K562 (cell line): ENCODE measurements around the gene SAMD4A.

Source experiments
- BHLHE40 ChIP-seq: IDR thresholded peaks from 2 replicates; pipeline ENCODE4 v1.6.1; 2011; ENCODE audit warnings: low read length, improper control_type of control experiment
- CREB1 ChIP-seq, 2 experiments: sonication (generic) in 1 of 2; formaldehyde crosslinking in 1 of 2; IDR thresholded peaks; 2 replicates each; pipeline versions ENCODE4 v1.6.1 to v1.8.0; 2012 to 2022; ENCODE audit warnings: inconsistent platforms in 1 of 2, mild to moderate bottlenecking in 1 of 2, missing genetic modification reagents in 1 of 2, moderate library complexity in 1 of 2
- FOXA3 ChIP-seq, 2 experiments: fragments of 450-650 bp in 1 of 2; sonication (generic) in 1 of 2; formaldehyde crosslinking; IDR thresholded peaks in 1 of 2; conservative IDR thresholded peaks in 1 of 2; 2 replicates each; pipeline versions ENCODE4 v1.4.0 to v1.8.0; 2020 to 2022; ENCODE audit warnings: mild to moderate bottlenecking in 2 of 2, missing genetic modification reagents in 1 of 2
- NEUROD1 ChIP-seq: fragments of 150-350 bp; IDR thresholded peaks from 2 replicates; pipeline ENCODE4 v1.6.1; 2014; ENCODE audit warnings: borderline replicate concordance, low read length, low read depth; ENCODE audit not compliant: partially characterized antibody
- PCBP1 ChIP-seq: fragments of 200-400 bp; formaldehyde crosslinking; IDR thresholded peaks from 2 replicates; pipeline ENCODE4 v1.6.1; 2018; ENCODE audit warnings: mild to moderate bottlenecking, low read depth, low read length; ENCODE audit not compliant: poor library complexity, severe bottlenecking
- SAFB2 ChIP-seq: fragments of 200-400 bp; formaldehyde crosslinking; IDR thresholded peaks from 2 replicates; pipeline ENCODE4 v1.6.1; 2018; ENCODE audit warnings: borderline replicate concordance, low read length, low read depth, moderate library complexity; ENCODE audit not compliant: severe bottlenecking
- SREBF2 ChIP-seq: sonication (generic); formaldehyde crosslinking; IDR thresholded peaks from 2 replicates; pipeline ENCODE4 v1.4.0; 2020; ENCODE audit warnings: mild to moderate bottlenecking, missing genetic modification reagents
- STAG1 ChIP-seq: sonication (generic); formaldehyde crosslinking; IDR thresholded peaks from 2 replicates; pipeline ENCODE4 v1.5.0; 2020; ENCODE audit warnings: missing genetic modification reagents, borderline replicate concordance
- TCF7L2 ChIP-seq: fragments of 150-350 bp; IDR thresholded peaks from 2 replicates; pipeline ENCODE4 v1.6.1; 2016; ENCODE audit warnings: low read depth, mild to moderate bottlenecking, low read length, moderate library complexity
- ZNF311 ChIP-seq: fragments of 250-450 bp; sonication (Bioruptor Pico); IDR thresholded peaks from 2 replicates; pipeline ENCODE4 v1.4.0; 2020; ENCODE audit warnings: mild to moderate bottlenecking, moderate library complexity
- TF ChIP-seq, protein P1 (sequence below), 2 experiments: fragments of 450-650 bp; formaldehyde crosslinking in 1 of 2; IDR thresholded peaks; 2 replicates each; pipeline versions ENCODE4 v1.4.0 to v1.6.1; 2014 to 2020; ENCODE audit warnings: mild to moderate bottlenecking in 2 of 2, borderline replicate concordance in 1 of 2, low read depth in 1 of 2
- TF ChIP-seq, protein P2 (sequence below): sonication (generic); formaldehyde crosslinking; IDR thresholded peaks from 2 replicates; pipeline ENCODE4 v1.8.0; 2022; ENCODE audit warnings: mild to moderate bottlenecking, low read depth, missing genetic modification reagents
- TF ChIP-seq, protein P3 (sequence below), 3 experiments: IDR thresholded peaks in 2 of 3; conservative IDR thresholded peaks in 1 of 3; 2 replicates each; pipeline ENCODE4 v1.5.1; 2011 to 2012; ENCODE audit warnings: low read length in 3 of 3, mild to moderate bottlenecking in 3 of 3, control low read depth in 2 of 3, improper control_type of control experiment in 1 of 3, inconsistent platforms in 1 of 3, low read depth in 1 of 3, mixed read lengths in 1 of 3, moderate library complexity in 1 of 3; ENCODE audit not compliant: insufficient read depth in 2 of 3
- TF ChIP-seq, protein P4 (sequence below): sonication (generic); formaldehyde crosslinking; IDR thresholded peaks from 2 replicates; pipeline ENCODE4 v1.8.1; 2023; ENCODE audit warnings: mild to moderate bottlenecking, missing genetic modification reagents

DNA sequence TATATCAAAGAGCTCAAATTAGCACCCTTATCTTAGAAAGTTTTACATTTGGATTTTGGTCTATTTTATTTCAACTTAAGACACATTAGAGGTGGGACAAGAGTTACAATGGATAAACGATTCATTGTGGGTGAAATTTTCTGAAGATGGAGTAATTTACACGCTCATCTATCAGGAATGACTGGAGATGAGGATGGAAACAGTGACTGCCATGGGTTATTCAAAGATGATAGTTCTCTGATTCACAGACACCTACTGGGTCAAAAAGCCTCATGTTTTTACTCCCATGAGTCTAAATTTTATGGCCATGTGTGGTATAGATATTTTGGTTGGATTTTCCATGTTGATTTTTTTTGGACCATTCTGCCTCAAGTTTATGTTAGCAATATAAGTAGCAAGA lies 22.1 kb downstream of the SAMD4A start:
- TF ChIP-seq, protein P1, sequence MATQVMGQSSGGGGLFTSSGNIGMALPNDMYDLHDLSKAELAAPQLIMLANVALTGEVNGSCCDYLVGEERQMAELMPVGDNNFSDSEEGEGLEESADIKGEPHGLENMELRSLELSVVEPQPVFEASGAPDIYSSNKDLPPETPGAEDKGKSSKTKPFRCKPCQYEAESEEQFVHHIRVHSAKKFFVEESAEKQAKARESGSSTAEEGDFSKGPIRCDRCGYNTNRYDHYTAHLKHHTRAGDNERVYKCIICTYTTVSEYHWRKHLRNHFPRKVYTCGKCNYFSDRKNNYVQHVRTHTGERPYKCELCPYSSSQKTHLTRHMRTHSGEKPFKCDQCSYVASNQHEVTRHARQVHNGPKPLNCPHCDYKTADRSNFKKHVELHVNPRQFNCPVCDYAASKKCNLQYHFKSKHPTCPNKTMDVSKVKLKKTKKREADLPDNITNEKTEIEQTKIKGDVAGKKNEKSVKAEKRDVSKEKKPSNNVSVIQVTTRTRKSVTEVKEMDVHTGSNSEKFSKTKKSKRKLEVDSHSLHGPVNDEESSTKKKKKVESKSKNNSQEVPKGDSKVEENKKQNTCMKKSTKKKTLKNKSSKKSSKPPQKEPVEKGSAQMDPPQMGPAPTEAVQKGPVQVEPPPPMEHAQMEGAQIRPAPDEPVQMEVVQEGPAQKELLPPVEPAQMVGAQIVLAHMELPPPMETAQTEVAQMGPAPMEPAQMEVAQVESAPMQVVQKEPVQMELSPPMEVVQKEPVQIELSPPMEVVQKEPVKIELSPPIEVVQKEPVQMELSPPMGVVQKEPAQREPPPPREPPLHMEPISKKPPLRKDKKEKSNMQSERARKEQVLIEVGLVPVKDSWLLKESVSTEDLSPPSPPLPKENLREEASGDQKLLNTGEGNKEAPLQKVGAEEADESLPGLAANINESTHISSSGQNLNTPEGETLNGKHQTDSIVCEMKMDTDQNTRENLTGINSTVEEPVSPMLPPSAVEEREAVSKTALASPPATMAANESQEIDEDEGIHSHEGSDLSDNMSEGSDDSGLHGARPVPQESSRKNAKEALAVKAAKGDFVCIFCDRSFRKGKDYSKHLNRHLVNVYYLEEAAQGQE (IDR thresholded peaks at IDR 0.05; ENCODE audit: borderline replicate concordance): no peak
- TF ChIP-seq, protein P1 (CRISPR knock-in tag; IDR thresholded peaks at IDR 0.05; ENCODE audit: low read depth): no peak
- TF ChIP-seq STAG1 (no peak), PCBP1 (no peak), SREBF2 (CRISPR knock-in tag) (no peak), FOXA3 (CRISPR knock-in tag; conservative IDR thresholded peaks at IDR 0.05 in 1 of 2, IDR thresholded peaks at IDR 0.05 in 1 of 2) (no peak), CREB1 (IDR thresholded peaks at IDR 0.05) (no peak), CREB1 (CRISPR knock-in tag; IDR thresholded peaks at IDR 0.05) (no peak), TCF7L2 (no peak), NEUROD1 (no peak), BHLHE40 (no peak), SAFB2 (no peak), ZNF311 (CRISPR knock-in tag) (no peak)
- TF ChIP-seq, protein P2, sequence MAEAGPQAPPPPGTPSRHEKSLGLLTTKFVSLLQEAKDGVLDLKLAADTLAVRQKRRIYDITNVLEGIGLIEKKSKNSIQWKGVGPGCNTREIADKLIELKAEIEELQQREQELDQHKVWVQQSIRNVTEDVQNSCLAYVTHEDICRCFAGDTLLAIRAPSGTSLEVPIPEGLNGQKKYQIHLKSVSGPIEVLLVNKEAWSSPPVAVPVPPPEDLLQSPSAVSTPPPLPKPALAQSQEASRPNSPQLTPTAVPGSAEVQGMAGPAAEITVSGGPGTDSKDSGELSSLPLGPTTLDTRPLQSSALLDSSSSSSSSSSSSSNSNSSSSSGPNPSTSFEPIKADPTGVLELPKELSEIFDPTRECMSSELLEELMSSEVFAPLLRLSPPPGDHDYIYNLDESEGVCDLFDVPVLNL (CRISPR knock-in tag): no peak
- TF ChIP-seq, protein P3, sequence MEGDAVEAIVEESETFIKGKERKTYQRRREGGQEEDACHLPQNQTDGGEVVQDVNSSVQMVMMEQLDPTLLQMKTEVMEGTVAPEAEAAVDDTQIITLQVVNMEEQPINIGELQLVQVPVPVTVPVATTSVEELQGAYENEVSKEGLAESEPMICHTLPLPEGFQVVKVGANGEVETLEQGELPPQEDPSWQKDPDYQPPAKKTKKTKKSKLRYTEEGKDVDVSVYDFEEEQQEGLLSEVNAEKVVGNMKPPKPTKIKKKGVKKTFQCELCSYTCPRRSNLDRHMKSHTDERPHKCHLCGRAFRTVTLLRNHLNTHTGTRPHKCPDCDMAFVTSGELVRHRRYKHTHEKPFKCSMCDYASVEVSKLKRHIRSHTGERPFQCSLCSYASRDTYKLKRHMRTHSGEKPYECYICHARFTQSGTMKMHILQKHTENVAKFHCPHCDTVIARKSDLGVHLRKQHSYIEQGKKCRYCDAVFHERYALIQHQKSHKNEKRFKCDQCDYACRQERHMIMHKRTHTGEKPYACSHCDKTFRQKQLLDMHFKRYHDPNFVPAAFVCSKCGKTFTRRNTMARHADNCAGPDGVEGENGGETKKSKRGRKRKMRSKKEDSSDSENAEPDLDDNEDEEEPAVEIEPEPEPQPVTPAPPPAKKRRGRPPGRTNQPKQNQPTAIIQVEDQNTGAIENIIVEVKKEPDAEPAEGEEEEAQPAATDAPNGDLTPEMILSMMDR (IDR thresholded peaks at IDR 0.05 in 2 of 3, conservative IDR thresholded peaks at IDR 0.05 in 1 of 3; ENCODE audit: insufficient read depth in 2 of 3, low read depth in 1 of 3, low read length in 3 of 3): no peak
- TF ChIP-seq, protein P4, sequence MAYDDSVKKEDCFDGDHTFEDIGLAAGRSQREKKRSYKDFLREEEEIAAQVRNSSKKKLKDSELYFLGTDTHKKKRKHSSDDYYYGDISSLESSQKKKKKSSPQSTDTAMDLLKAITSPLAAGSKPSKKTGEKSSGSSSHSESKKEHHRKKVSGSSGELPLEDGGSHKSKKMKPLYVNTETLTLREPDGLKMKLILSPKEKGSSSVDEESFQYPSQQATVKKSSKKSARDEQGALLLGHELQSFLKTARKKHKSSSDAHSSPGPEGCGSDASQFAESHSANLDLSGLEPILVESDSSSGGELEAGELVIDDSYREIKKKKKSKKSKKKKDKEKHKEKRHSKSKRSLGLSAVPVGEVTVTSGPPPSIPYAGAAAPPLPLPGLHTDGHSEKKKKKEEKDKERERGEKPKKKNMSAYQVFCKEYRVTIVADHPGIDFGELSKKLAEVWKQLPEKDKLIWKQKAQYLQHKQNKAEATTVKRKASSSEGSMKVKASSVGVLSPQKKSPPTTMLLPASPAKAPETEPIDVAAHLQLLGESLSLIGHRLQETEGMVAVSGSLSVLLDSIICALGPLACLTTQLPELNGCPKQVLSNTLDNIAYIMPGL (CRISPR knock-in tag): no peak
